OCI-LY7 (cell line): ENCODE results near the gene HPSE2. TPM values are rescaled to one million over a fixed set of nuclear protein-coding genes. Genes with fewer than 3 reads are reported as not detected.

Experiments
- BruUV-seq: library from RNA; stranded (reverse); fragments of 400-500 nt; replicated peaks from 2 replicates; lab custom pipeline; 2021; lab: Mats Ljungman, UMichigan
- CTCF ChIA-PET: fragments of 300-600 bp; sonication (Branson Sonifier 250); formaldehyde crosslinking; loops from one replicate; lab custom pipeline; 2022; ENCODE audit warnings: antibody characterized with exemption; ENCODE audit not compliant: unreplicated experiment; lab: Charles Lee
- POLR2A ChIA-PET: fragments of 300-600 bp; sonication (Branson Sonifier 250); formaldehyde crosslinking; loops from one replicate; lab custom pipeline; 2022; ENCODE audit warnings: antibody characterized with exemption; lab: Charles Lee
- DNase-seq: peaks from one replicate; pipeline ENCODE4 v3.0.0-alpha.2; 2015; ENCODE audit warnings: low spot score
- H2AFZ ChIP-seq: fragments of 200-600 bp; sonication (generic), shearing (Covaris generic); 2 replicates; pipeline ENCODE4 v1.6.1; 2014; ENCODE audit warnings: mild to moderate bottlenecking, antibody characterized with exemption, low read length, moderate library complexity
- H3K27ac ChIP-seq: fragments of 200-600 bp; sonication (generic); 2 replicates; pipeline ENCODE4 v1.5.1; 2014; ENCODE audit warnings: mixed run types, low read depth, mild to moderate bottlenecking, moderate library complexity, low read length, inconsistent platforms; ENCODE audit not compliant: poor library complexity, severe bottlenecking
- H3K36me3 ChIP-seq: fragments of 200-600 bp; sonication (generic); 2 replicates; pipeline ENCODE4 v1.6.1; 2014; ENCODE audit warnings: mild to moderate bottlenecking, antibody characterized with exemption, low read length, moderate library complexity, mixed read lengths; ENCODE audit not compliant: insufficient read depth
- H3K4me1 ChIP-seq: fragments of 200-600 bp; sonication (generic); 2 replicates; pipeline ENCODE4 v1.5.1; 2014; ENCODE audit warnings: mild to moderate bottlenecking, low read length; ENCODE audit not compliant: insufficient read depth, poor library complexity, severe bottlenecking
- H3K4me2 ChIP-seq: fragments of 200-600 bp; sonication (generic); 2 replicates; pipeline ENCODE4 v1.6.1; 2014; ENCODE audit warnings: mild to moderate bottlenecking, low read length
- H3K4me3 ChIP-seq: fragments of 200-600 bp; sonication (generic); 2 replicates; pipeline ENCODE4 v1.5.1; 2014; ENCODE audit warnings: mild to moderate bottlenecking, low read depth, low read length; ENCODE audit not compliant: poor library complexity, severe bottlenecking
- H3K79me2 ChIP-seq: fragments of 200-600 bp; sonication (generic); 2 replicates; pipeline ENCODE4 v1.6.1; 2016; ENCODE audit warnings: low read depth, mild to moderate bottlenecking, low read length, moderate library complexity, mixed read lengths; ENCODE audit not compliant: insufficient read depth
- H3K9me2 ChIP-seq: fragments of 200-600 bp; sonication (generic); 2 replicates; pipeline ENCODE4 v1.6.1; 2016; ENCODE audit warnings: mild to moderate bottlenecking, low read length, mixed read lengths; ENCODE audit not compliant: insufficient read depth
- H3K9me3 ChIP-seq: fragments of 200-600 bp; sonication (generic); 2 replicates; pipeline ENCODE4 v1.6.1; 2014; ENCODE audit warnings: mild to moderate bottlenecking, mixed run types, low read length, mixed read lengths
- H4K20me1 ChIP-seq: fragments of 200-600 bp; sonication (generic); 2 replicates; pipeline ENCODE4 v1.6.1; 2014; ENCODE audit warnings: mild to moderate bottlenecking, antibody characterized with exemption, low read length, moderate library complexity, mixed read lengths; ENCODE audit not compliant: insufficient read depth
- CTCF ChIP-seq: fragments of 200-600 bp; sonication (generic); conservative IDR thresholded peaks from 2 replicates; pipeline ENCODE4 v1.5.1; 2014; ENCODE audit warnings: mild to moderate bottlenecking, antibody characterized with exemption, low read length, moderate library complexity, mixed read lengths
- EZH2phosphoT487 ChIP-seq: fragments of 200-600 bp; sonication (generic); IDR thresholded peaks from 2 replicates; pipeline ENCODE4 v1.6.1; 2018; ENCODE audit warnings: low read depth, borderline replicate concordance, mild to moderate bottlenecking, mixed run types, antibody characterized with exemption, low read length, moderate library complexity, mixed read lengths
- intact Hi-C: fragments of 100-400 bp; cut with micrococcal nuclease; formaldehyde crosslinking; loops from one replicate; pipeline ENCODE4 v1.10.0; 2022; ENCODE audit not compliant: unreplicated experiment
- total RNA-seq, 2 experiments: library from RNA; depleted of rRNA in 1 of 2; stranded (reverse); fragments of >200 nt in 1 of 2; shearing (Covaris generic) in 1 of 2; gene quantifications; 2 replicates each; pipeline ENCODE4 v1.2.3, GENCODE V29; 2014 to 2022

HPSE2 gene
- total RNA-seq, 2 experiments from 2014 or later = not detected

GRCh38 chr10:98423691-98424120, 811.9 kb downstream of the HPSE2 start:
- Histone ChIP-seq H3K9me2 (no peaks in the 10 kb centered on the region), H3K9me3 (no peaks in the 10 kb centered on the region), H4K20me1 (no peaks in the 10 kb centered on the region), H3K4me2 (no peak overlapping the region), H3K27ac (no peak overlapping the region), H2AFZ (no peak overlapping the region), H3K4me3 (no peak overlapping the region), H3K4me1 (no peaks in the 10 kb centered on the region), H3K36me3 (peaks cover 14% of the 10 kb centered on the region; the same call in 1 of the 2 replicates), H3K79me2 (no peaks in the 10 kb centered on the region)
- TF ChIP-seq EZH2phosphoT487 = no peak
- TF ChIP-seq CTCF = peak; percentile 79
- POLR2A ChIA-PET = no interaction called here
- no TSS peak for BruUV-seq
- intact Hi-C loops = no loop called here
- CTCF ChIA-PET = no interaction called here
- DNase-seq = peak; percentile 68

DNA sequence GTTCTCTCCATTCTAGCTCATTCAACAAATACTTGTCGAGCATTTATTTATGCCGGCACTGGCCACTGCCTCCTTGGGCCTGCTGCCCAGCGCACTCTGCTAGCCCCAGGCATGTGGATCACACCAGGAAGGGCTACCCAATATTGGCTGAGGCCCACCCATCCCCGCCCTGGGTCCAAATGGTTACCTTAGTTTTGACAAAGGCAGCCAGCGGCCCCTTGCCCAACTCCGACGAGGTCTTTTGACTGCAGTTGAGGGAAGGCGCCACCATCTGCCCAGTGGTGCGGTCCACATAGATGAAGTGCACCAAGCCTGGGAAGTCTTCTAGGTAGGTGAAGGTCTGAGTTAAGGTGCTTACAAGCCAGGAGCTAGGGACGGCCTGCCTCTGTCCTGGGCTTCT, 813.5 kb downstream of the HPSE2 start:
- ChIA-PET POLR2A (no interaction called here), CTCF (interaction anchor here (0.6 kb wide), 1 partner anchor 20 kb away, joined by 5 read pairs; no protein-coding TSS in a partner anchor)
- DNase-seq = no peak
- H3K9me2 ChIP-seq = no peaks in the 10 kb centered on the region
- peaks cover 13% of the 10 kb centered on the region; the same call in 1 of the 2 replicates for H3K36me3 ChIP-seq
- H3K4me2 ChIP-seq = no peak overlapping the region
- no peak overlapping the region for H2AFZ ChIP-seq
- H3K9me3 ChIP-seq = no peaks in the 10 kb centered on the region
- H3K4me3 ChIP-seq = no peak overlapping the region
- intact Hi-C loops = no loop called here
- no TSS peak for BruUV-seq
- TF ChIP-seq EZH2phosphoT487 = no peak
- TF ChIP-seq CTCF = no peak
- H3K4me1 ChIP-seq = no peaks in the 10 kb centered on the region
- no peaks in the 10 kb centered on the region for H3K79me2 ChIP-seq
- H3K27ac ChIP-seq = no peak overlapping the region
- no peaks in the 10 kb centered on the region for H4K20me1 ChIP-seq

- no peak for DNase-seq
- Histone ChIP-seq H3K27ac (no peak overlapping the region), H3K36me3 (peaks cover 7% of the 10 kb centered on the region; the same call in 1 of the 2 replicates), H3K4me2 (no peak overlapping the region), H3K4me1 (no peaks in the 10 kb centered on the region), H3K9me2 (no peaks in the 10 kb centered on the region), H3K79me2 (no peaks in the 10 kb centered on the region), H3K9me3 (no peaks in the 10 kb centered on the region), H2AFZ (no peak overlapping the region), H3K4me3 (no peak overlapping the region), H4K20me1 (no peaks in the 10 kb centered on the region)
- intact Hi-C loops = no loop called here
- ChIA-PET POLR2A (no interaction called here), CTCF (no interaction called here)
- no TSS peak for BruUV-seq
- TF ChIP-seq CTCF (no peak), EZH2phosphoT487 (no peak)
Measured at GRCh38 chr10:98420786-98421185, 814.9 kb downstream of the HPSE2 start.
